Measurements from ENCODE around the gene CLEC1A. TPM values are rescaled to one million over a fixed set of nuclear protein-coding genes. Genes with fewer than 3 reads are reported as not detected.

Gene CLEC1A
- total RNA-seq, 1 donor from 2014 or later, result 3.7 TPM

DNA sequence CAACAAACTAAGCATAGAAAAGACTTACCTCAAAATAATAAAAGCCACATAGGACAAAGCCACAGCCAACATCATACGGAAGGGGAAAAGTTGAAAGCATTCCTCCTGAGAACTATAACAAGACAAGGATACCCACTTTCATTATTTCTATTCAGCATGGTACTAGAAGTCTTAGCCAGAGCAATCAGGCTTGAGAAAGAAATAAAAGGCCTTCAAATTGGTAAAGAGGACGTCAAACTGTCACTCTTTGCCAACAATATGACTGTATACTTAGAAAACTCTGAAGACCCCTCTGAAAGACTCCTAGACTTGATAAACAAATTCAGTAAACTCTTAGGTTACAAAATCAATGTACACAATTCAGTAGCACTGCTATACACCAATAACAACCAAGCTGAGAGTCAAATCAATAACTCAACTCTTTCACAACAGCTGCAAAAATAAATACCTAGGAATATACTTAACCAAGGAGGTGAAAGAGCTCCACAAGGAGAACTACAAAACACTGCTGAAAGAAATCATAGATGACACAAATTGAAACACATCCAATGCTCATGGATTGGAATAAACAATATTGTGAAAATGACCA is 11.6 kb upstream of the CLEC1A start:
- intact Hi-C loops (cut with DNase I), result no loop called here
- ATAC-seq, result no peak
- no peak for DNase-seq (ENCODE audit: missing footprints)

GRCh38 chr12:10102322-10102721 is 3.5 kb upstream of the CLEC1A start:
- peak; percentile 44 for ATAC-seq
- no peak for DNase-seq (ENCODE audit: missing footprints)
- intact Hi-C loops (cut with DNase I), result no loop called here

DNA sequence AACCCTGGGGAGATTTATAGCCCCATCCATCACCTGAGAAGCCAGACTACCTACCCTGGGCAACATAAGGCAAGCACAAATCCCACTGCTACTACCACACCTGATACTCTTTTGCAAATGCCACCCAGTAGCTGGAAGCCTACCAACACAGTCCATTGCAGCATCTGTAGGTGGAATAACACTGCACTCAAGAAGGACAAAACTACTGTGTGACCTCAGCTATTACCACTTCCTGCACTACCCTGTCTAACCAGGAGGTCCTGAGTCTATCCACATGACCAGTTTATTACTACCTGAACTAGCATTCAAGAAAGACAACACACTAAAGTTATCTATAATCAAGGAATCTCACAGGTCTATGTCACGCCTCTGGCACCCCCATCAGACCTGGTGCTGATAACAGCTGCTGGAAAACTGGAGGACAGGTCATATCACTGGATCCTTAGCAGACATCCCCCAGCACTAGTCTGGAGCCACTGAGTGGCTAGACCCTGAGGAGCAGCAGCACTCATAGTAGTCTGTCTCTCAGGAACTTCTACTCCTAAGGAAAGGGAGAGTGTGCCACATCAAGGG is 2.9 kb upstream of the CLEC1A start:
- DNase-seq (ENCODE audit: missing footprints), result no peak
- no peak for ATAC-seq
- intact Hi-C loops (cut with DNase I), result no loop called here

DNA sequence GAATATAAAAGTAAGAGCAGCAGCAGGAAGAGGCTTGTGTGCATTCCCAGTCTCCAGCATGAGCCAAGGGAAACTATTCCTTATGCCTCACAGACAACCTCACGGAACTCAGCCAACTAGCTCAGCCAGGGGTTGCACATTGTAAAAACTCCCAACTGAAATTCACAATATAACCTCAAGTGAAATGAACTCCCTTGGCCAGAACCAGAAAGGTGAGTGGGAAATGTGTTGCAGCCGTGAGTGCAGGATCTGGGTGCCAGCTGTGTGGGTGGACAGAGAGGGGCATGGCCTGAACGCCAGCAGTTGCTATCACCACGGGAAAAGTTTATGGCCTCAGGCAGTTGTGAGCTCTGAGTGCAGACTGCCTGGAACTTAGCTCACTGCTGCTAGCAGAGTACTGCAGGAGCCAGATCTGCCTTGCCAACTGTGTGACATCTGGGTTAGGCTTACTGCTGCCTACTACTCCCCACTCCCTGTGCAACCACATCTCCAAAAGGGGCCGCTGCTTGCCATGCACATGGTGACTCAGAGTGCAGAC is 2.3 kb upstream of the CLEC1A start:
- peak; percentile 74 for ATAC-seq
- intact Hi-C loops (cut with DNase I), result no loop called here
- no peak for DNase-seq (ENCODE audit: missing footprints)

DNA sequence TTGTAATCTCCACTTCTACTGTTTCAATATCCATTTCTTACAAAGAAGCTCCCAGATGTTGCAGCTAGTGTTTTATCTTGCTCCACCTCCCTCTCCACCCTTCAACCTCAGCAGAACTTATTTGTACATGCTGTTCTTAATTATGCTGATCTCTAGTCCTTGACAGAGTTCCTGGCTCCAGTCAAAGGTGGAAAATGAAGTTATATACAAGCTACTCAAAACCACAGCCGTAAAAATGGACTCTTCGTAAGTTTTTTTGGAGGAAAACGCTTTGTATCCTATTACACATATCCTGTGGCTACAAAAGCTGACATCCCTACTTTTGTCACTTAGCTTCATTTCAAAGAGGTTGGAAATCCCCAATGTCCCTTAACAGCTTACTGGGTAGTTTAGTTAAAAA is 1.3 kb downstream of the CLEC1A start:
- no peak for DNase-seq (ENCODE audit: missing footprints)
- intact Hi-C loops (cut with DNase I), result loop anchor here (2.0 kb wide), 1 partner anchor 29 kb away; no protein-coding TSS in a partner anchor
- ATAC-seq, result no peak

- DNase-seq (ENCODE audit: missing footprints), result no peak
- no peak for ATAC-seq
- intact Hi-C loops (cut with DNase I), result loop anchor here (2.0 kb wide), 1 partner anchor 27 kb away; no protein-coding TSS in a partner anchor
Observed at GRCh38 chr12:10095971-10096370, 2.8 kb downstream of the CLEC1A start.

DNA sequence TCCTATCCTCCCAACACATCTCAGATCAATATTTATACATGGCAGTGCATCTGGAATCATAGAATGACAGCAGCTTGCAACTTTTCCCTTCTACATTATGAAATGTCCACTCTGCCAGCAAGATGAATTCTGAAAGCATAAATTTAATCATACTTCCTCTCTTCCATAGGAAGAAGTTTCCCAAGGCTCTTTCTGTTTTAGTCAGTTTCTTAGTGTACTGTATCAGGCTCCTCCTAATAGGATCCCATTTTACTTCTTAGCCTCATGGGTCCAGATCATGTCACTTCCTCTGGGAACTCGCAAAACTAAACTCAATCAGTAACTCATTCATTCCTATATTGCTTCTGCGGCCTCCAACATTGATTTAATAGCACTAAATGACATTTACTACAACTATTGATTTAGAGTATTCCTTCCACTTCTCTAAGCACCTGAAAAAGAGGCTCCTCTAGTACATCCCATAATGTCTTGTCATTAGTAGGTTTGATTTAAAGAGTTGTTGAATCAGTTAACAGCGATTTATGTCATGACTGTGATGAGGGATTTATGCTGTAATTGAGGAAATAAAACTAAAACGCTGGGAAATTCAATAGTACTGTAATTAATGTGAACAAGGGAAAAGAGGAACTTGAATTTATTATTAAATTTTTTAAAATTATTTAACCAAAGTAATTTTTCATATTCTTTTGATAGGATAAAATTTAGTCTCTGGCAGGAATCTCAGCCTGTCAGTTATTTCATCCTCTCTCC is 4.0 kb downstream of the CLEC1A start:
- DNase-seq (ENCODE audit: missing footprints) (no peak), ATAC-seq (peak; percentile 50)
- intact Hi-C loops (cut with DNase I), result no loop called here

DNA sequence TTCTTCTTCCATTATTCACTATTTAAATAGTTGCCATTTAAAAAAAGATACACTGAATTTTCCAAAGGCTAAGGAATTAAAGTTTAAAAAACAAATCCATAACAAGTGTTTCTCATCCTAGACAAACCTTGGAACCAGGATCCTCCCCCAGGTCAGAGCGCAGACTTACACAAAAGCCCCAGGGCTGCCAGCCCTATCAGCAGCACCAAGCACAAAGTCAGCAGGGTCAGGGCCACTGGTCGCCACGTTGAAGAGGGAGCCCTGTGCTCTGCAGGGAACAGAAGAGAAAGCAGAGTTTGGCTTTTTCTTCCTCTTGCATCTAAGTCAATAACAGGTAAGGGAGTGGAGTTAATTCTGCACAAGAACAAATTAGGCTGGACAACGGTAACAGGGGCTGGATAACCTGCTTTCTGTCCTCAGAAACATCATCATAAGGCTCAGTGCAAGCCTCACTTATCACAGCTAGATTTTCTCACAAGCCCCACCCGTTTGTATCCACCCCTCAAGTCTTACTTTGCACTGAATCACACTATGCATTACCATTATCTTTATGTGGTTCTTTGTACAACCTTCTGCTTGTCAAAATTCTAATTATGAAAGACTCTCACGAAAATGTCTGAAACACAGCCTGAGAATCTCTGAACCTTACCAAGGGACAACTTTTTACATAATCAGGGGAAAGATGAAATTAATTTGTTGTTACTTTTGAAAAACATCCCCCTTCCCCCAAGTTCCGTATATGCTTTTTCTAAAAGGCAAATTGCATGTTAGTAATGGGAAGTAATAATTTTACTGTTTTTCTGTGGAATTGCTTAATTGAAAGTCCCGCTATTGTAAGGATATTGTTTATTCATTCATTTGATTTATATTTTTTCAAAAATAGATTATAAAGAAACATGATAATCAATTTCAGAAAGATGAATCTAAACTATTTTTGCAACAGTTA is 9.6 kb downstream of the CLEC1A start:
- ATAC-seq (no peak), DNase-seq (ENCODE audit: missing footprints) (no peak)
- intact Hi-C loops (cut with DNase I), result no loop called here

GRCh38 chr12:10088031-10088430 is 10.8 kb downstream of the CLEC1A start:
- ATAC-seq (no peak), DNase-seq (ENCODE audit: missing footprints) (no peak)
- intact Hi-C loops (cut with DNase I), result no loop called here

DNA sequence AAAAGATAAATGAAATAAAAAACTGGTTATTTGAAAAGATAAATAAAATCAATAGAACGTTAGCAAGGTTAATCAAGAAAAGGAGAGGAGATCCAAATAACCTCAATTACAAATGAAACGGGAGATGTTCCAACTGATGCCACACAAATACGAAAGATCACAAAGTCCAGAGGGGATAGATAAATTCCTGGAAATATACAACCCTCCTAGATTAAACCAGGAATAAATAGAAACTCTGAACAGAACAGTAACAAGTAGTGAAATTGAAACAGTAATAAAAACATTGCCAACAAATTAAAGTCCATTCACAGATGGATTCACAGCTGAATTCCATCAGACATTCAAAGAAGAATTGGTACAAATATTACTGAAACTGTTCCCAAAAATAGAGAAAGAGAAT is 12.4 kb downstream of the CLEC1A start:
- DNase-seq (ENCODE audit: missing footprints) (no peak), ATAC-seq (no peak)
- intact Hi-C loops (cut with DNase I), result no loop called here

DNA sequence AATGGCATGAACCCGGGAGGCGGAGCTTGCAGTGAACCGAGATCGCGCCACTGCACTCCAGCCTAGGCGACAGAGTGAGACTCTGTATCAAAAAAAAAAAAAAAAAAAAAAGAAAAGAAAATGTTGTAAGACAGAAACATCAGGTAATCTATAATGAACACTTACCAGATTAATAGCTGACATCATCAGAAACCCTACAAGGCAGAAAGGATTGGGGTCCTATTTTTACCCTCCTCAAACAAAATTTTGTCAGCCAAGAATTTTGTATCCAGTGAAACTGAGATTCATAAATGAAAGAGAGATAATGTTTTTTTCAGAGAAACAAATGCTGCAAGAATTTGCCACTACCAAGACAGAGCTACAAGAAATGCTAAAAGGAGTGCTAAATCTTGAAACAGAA is 14.1 kb downstream of the CLEC1A start:
- DNase-seq (ENCODE audit: missing footprints) (no peak), ATAC-seq (no peak)
- intact Hi-C loops (cut with DNase I), result no loop called here

DNA sequence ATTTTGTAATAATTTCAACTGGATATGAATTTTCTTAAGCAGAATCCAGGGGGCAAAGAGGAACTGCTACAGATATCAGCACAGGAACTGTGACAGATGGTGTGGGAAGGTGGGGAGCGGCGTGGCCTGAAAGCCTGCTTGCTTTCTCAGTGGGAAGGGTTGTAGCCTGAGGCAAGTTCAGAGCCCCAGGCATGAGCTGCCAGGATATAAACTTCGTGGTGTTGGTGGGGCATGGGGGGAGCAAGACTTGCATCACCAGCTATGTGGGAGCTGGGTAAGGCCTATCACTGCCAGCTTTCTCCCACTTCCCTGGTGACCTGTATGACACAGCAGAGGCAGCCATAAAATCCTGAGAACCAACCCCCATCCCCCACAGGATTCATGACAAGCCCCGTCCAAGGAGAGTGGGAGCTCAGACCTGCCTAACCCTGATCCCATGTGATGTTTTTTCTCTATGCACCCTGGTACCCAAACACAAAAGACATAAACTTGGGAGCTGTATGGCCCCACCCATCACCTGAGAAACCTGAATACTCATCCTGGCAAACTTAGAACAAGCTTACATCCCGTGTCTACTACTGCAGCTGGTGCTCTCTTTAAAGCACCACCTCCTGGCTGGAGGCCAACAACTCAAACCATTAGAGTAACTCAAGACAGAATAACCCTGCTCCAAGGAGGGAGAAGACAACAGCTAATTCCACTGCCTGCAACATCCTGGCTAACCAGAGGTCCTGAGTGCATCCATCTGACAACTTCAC is 16.5 kb downstream of the CLEC1A start:
- ATAC-seq, result no peak
- intact Hi-C loops (cut with DNase I), result no loop called here
- no peak for DNase-seq (ENCODE audit: missing footprints)

- DNase-seq (ENCODE audit: missing footprints), result no peak
- intact Hi-C loops (cut with DNase I), result no loop called here
- no peak for ATAC-seq
Observed at GRCh38 chr12:10075451-10075850, 23.3 kb downstream of the CLEC1A start.

DNA sequence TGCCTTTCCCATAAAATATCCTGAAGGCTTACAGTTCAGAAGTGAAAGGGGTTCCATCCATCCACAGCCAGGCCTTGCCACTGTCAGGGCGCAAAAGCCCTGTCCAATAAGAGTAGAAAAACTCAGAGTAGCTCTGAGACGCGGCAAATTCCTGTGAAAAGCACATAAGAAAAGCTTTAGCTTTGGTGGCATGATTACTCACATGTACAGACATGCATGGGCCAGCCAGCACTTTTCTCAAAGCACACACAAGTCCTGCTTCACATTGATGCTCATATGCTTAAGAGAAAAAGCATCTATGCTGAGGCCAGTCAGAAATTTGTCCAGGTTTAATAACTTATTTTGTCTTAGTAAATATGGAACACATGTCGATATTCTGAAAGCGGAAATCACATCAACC is 25.5 kb downstream of the CLEC1A start:
- ATAC-seq, result no peak
- intact Hi-C loops (cut with DNase I), result no loop called here
- no peak for DNase-seq (ENCODE audit: missing footprints)

DNA sequence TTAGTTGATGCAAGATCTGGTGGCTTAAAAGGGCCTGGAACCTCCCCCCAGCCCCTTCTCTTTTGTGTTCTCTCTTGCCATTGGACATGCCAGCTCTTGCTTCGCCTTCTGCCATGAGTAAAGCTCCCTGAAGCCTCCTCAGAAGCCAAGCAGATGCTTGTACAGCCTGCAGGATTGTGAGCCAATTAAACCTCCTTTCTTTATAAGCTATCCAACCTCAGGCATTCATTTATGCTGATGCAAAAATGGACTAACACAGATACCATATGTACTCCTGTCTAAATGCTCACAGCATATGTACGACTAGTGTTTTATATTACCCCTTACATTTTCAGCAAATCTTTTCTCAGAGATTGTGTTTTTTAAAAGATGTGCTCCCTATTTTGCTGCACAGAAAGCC is 26.7 kb downstream of the CLEC1A start:
- no peak for ATAC-seq
- intact Hi-C loops (cut with DNase I), result no loop called here
- DNase-seq (ENCODE audit: missing footprints), result no peak

DNA sequence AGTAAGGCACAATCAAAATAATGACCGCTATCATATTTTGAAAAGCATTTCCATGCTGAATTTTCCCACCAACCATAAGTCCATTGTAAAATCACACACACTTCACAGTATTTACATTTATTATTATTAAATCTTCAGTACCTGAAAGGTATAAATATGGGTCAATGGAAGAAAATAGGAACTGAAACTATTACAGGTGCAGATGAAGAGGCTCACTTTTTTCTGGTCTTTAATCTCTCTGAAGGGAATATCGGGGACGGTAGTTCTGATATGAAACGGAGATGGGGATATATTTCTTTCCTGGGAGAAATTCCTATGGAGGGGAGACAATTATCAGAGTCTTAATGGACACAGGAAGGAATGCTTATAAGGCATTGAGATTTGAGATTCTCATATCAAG is 28.4 kb downstream of the CLEC1A start:
- intact Hi-C loops (cut with DNase I), result no loop called here
- no peak for ATAC-seq
- no peak for DNase-seq (ENCODE audit: missing footprints)

DNA sequence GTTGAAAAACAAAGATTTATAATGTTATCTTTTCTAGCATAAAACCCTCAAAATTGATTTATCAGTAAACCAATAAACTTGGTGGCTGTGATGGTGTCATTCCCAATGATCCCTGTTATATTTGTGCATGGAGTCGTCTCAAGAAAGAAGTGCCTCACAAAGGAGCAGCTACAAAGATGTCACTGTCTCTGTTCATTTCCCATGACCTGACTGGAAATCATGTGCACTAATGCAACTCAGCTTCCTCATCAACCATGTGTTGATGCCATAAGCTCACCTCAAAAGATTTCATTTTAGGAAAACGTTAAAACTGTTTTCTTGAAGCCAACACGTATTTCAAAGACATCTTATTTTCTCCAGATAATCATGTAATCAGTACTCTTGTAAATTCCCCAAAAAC is 28.8 kb downstream of the CLEC1A start:
- ATAC-seq, result no peak
- DNase-seq (ENCODE audit: missing footprints), result no peak
- intact Hi-C loops (cut with DNase I), result loop anchor here (2.0 kb wide), 1 partner anchor 27 kb away; no protein-coding TSS in a partner anchor

DNA sequence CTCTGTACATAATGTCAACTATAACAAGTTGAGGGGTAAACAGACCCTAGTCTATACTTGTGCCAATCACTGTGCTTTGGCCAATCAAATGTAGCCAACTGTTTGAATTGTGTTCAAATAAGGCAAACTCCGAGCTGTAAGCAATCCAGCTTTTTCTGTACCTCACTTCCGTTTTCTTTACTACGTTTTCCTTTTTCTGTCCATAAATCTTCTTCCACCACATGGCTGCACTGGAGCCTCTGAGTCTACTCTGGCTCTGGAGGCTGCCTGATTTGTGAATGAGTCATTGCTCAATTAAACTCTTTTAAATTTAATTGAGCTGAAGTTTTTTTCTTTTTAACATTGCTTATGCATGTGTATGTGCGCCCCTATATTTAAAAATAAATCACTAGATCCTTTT is 29.7 kb downstream of the CLEC1A start:
- ATAC-seq (no peak), DNase-seq (ENCODE audit: missing footprints) (no peak)
- intact Hi-C loops (cut with DNase I), result loop anchor here (2.0 kb wide), 1 partner anchor 28 kb away; no protein-coding TSS in a partner anchor
